Stimulated activated CD8-positive, alpha-beta memory T cell treated with anti-CD3 and anti-CD28 coated beads, Interleukin-4, amount 100 ng/mL, for 48 hours (primary cell): ENCODE results near the gene GPR152.

Source experiments
- DNase-seq: peaks from one replicate; pipeline ENCODE4 v3.0.0-alpha.2; 2020

Gene GPR152

DNA sequence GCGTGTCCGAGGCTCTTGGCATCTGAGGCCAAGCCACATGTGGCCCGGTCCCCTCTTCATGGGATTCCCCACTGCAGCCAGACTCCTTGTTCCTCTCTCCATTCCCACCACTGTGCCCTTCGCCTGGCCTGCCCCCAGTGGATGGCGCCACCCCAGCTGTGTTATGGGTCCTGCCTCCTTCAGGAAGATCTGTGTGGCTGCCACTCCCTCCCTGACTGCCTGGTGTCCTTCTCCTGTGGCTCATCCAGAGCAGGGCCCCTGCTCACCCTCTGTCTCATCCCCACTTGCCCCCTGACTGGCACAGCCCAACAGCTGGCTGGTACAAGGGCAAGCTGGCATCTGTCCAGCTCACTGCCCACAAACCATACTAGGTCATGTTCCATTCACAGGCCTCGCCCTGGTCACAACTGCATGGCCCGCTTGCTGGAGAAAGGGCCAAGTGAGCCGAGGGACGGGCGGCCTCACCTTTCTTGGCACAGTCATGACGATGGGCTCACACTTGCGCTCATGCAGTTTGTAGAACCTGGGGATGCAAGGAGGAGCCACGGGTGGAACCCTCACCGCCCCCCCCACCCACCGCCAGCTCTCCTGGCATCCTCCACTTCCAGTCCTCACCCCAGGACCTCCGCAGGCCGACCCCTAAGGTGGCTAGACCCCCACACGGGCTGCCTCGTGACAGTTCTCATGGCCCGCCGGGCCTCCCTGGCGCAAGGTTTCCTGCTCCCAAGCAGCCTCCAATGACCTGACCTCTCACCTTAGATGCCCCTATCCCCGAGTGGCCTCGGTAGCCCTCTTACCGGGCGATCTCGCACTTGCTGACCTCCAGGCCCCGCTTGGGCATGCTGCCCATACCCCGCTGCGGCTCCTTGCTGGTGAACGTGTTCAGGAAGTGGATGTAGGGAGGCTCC, 13.0 kb downstream of the GPR152 start:
- peak; percentile 67 for DNase-seq

DNA sequence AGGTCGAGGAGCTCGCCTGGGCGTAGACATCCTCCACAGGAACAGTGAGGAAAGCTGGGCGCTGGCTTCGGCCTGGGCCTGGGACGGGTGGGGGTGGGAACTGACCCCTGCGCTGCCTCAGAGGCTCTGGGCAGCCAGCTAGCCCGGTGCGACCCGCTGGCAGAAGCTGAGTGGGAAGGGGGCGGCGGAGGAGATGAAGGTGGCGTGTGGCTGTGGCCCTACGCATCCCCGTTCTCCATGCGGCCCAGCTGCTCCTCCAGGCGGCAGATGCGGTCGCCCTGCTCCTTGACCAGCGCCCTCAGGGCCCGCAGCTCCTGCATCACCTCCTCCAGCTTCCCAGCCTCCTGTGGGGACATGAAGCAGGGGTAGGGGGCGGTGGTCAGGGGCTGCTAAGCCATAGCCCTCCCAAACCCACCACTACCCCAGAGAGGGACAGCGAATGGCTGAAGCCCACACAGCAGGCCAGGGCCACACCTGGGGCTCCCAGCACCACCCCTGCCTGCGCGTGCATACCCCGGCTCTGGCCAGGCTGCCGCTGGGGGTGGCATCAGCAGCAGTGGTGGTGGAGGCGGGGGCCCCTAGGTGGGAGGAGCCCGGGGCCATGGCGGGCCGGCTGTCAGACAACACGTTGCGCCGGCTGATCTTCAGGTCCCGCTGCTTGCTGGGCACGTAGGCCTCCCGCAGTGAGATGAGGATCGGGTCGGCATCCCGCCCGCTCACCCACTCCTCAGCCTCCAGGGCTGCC, 14.2 kb downstream of the GPR152 start:
- DNase-seq: peak; percentile 88

DNA sequence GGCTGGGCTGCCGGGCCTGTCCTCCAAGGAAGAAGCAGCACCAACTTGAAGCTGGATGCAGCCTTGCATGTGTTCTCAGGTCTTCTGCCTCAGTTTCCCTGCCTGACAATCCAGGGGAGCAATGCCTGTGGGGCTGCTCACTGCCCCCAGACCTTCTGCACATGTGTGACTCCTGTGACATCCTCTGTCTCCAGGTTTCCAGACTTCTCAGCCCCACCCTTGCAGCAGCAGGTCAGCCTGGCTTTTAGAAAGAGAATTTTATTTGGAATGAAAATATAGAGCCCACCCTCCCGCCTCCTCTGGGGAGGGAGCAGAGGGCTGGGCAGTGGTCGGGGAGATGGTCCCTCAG, 14.7 kb downstream of the GPR152 start:
- no peak for DNase-seq

DNA sequence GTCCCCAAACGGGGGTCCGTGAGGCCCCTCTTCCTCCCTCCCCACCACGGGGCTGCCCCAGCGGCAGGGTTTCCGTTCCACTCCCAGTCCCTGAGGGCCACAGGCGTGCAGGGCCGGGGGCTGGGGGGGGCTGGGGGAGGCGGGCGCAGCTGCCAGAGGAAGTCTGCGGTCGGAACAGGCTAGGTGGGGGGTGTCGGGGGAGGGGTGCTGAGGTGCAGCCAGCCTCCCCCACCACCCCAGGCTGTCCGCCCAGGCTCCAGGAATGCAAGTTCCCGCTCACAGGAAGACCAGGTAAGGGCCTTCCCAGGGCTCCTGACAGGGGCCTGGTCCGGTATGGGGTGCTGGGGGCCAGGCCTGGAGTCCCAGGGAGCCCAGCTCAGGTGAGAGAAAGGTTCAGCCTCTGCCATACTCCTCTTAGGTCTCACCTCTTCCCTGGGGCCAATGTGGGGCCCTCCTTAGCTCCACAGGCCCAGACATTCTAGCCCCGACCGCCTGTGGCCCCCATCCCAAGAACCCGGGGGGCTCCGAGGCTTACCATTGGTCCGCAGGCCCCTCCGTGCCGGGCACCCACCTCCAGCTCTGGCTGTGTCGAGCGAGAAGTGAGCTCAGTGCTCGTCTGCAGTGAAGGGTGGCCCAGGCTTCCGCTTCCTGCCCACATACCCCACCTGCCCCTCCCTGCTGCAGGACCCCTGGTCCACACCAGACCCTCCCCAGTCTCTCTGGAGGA, 15.3 kb downstream of the GPR152 start, which contains the start of gene PTPRCAP:
Gene PTPRCAP, minus strand, starts transcription at position 601 of the 727 bp plus-strand sequence. Its CDS starts 63 bp downstream, at position 538.
- DNase-seq: peak; percentile 78

DNA sequence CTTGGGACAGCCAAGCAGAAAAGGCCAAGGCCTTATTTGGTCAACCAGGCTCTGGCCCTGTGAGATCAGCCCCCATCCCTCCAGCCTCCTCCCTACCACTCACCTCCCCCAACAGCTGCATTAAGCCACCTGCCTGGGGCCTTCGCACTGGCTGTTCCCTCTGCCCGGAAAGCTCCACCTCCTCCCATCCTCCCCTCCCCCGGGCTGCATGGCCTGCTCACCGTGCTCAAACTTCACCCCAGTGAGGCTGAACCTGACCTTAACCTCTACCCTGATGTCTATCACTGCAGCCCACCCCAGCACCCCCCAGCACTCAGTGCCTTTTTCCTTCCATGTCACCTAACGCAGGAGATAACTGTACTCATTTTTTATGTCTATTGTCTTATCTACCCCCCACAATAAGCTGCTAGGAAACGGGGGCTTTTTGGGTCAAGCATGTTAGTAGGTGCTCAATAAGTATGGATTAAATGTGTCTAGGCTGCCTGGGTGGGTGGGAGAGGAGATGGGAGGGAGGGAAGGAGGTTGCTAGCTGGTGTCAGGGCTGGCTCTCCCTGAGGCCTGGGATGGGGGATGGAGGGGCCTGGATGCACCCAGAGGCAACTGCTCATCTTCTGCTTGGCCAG, 16.0 kb downstream of the GPR152 start:
- DNase-seq: peak; percentile 87

DNA sequence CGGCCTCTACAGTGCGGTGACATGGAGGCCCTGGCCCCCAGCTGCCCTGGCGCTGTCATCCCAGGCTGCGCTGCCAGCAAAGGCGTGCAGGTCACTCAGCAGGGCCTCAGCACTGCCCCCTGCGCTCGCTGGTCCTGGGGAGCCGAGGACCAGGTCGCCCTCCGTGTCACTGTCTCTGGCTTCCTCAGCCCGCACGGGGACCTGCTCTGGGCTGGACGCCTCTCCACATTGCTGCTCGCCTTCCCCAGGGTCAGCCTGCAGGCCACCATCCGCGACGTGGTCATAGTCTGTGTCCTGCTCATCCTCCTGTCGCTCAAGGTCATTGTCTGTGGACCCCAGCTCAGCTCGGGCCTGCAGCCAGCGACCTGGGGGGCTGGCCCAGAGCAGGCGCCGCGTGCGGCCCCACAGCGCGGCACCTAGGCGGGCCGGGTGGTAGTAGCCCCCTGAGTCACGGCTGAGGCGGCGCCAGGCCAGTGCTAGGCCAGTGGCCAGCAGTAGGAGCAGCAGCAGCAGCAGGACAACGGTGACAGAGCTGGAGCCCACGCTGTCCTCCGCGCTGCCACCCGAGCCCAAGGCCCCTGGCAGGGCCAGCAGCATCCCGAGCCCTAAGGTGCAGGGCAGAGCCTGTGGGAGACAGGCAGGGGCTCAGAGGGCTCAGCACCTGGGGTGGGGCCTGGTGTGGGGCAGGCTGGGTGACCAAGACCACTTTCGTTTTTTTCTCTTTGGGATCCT, 16.6 kb downstream of the GPR152 start:
- no peak for DNase-seq

DNA sequence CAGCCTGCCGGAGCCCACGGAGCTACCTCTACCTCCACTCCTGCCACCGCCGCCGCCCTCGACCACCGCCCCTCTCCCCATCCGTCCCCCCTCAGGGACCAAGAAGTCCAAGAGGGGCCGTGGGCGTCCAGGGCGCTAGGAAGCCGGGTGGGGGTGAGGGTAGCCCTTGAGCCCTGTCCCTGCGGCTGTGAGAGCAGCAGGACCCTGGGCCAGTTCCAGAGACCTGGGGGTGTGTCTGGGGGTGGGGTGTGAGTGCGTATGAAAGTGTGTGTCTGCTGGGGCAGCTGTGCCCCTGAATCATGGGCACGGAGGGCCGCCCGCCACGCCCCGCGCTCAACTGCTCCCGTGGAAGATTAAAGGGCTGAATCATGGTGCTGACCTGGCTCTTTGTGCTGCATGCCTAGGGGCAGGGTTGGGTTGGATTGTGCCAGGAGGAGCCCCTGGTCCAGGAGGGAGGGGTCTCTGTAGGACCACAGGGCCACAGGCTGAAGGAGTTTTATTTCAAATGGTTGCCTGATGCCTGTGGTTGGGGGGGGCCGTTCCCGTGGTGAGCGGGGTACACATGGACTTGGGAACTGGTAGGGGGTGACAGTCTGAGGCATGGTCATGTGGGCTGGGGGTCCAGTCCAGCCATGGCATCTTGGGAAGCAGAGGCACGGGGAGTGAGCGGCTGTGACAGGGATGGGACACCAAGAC, 17.4 kb downstream of the GPR152 start:
- DNase-seq: peak; percentile 68

DNA sequence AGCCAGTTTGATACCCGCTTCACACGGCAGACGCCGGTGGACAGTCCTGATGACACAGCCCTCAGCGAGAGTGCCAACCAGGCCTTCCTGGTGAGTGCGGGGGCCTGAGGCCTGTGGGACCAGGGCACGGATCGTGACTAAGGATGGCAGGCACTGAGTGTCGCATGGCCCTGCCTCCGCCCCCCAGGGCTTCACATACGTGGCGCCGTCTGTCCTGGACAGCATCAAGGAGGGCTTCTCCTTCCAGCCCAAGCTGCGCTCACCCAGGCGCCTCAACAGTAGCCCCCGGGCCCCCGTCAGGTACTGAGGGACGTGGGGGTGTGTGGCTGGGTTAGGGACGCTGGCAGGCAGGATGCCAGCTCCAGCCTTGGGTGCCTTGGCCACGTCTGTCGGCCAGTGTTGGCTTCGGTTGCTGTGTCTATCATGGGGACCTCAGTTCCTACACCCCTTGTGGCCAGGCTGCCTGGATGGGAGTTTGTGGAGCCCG, 18.1 kb downstream of the GPR152 start:
- peak; percentile 66 for DNase-seq

DNA sequence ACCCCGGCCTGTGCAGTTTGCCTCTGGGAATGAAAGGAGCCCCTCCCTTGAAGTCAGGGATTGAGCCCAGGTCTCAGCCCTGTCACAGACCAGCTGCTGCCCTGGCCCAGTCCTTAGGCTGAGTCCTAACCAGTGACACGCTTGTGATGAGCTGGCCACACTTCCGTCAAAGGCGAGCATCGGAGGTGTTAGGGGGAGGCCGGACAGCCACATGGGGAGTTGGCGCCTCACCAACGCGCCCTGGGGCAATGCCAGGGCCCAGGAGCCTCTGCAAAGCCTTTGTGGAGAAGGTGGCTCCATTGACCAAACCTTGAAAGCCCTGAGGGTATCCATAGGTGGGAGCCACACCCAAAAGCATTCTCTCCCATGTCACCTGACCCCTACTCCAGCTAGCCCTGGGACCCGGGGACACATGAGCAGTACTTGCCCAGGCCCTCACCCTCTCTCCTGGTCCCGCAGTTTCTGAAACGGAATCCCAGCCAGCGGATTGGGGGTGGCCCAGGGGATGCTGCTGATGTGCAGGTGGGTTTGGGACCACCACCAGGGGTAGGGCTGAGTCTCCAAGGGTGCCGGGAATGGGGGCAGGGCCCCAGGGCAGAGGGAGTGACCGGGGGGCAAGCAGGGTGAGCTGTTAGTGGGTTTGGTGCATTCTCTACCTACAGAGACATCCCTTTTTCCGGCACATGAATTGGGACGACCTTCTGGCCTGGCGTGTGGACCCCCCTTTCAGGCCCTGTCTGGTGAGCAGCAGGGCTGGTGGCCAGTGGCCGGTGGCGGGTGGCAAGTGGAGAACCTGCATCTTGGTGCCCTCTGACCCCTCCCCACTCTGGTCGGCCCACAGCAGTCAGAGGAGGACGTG, 18.8 kb downstream of the GPR152 start:
- DNase-seq: peak; percentile 54

DNA sequence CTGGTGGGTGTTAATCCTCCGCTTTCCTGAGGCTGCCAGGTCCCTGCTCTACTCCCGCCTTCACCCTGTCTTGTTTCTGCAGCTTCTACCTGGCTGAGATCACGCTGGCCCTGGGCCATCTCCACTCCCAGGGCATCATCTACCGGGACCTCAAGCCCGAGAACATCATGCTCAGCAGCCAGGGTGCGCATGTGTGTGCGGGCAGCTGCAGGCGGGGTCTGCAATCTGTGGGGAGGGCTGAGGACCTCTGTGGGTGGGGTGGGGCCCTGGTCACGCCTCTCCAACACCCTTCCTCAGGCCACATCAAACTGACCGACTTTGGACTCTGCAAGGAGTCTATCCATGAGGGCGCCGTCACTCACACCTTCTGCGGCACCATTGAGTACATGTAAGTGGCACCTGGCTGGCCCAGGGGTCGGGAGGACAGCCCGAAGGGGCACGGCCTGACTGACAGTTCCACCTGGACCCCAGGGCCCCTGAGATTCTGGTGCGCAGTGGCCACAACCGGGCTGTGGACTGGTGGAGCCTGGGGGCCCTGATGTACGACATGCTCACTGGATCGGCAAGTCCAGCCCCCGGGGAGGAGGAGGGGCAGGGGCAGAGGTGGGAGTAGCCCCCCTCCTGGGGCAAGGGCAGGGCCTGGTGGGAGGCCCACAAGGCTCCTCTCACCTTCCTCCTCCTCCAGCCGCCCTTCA, 19.7 kb downstream of the GPR152 start:
- DNase-seq: no peak

DNA sequence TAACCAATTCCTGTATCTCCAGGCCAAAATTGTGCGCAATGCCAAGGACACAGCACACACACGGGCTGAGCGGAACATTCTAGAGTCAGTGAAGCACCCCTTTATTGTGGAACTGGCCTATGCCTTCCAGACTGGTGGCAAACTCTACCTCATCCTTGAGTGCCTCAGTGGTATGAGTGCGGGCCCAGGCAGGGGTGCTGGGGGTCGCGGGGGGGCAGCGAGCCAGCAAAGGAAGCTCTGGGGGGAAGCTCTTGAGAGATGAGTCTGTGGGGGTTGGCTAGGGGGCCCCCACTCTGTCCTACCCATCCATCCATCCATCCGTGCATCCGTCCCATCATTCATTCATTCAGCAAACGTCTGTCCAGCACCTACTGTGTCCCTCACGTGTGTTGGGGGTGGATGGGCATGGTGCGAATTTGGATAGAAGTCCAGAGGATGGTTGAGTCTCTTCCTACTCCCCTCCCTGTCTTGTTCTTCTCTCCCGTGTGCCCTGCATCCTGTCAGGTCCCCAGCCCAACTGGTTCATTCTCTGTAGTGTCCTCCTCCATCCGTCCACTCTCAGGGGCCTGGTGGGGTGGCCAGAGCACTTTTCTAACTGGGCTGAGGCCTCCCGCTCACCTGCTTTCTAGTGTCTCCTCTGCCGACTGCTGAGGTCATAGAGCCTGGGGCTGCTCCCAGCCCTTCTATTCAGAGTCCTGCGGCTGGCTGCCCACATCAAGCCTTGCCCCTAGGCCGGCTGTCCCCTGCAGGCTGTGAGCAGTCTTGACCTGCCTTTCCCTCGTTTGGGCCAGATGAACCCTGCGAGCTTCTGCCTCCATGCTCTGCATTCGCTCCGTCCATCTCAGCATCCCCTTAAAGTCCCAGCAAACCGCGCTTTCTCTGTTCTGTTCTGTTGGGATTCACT, 20.9 kb downstream of the GPR152 start:
- DNase-seq: no peak

DNA sequence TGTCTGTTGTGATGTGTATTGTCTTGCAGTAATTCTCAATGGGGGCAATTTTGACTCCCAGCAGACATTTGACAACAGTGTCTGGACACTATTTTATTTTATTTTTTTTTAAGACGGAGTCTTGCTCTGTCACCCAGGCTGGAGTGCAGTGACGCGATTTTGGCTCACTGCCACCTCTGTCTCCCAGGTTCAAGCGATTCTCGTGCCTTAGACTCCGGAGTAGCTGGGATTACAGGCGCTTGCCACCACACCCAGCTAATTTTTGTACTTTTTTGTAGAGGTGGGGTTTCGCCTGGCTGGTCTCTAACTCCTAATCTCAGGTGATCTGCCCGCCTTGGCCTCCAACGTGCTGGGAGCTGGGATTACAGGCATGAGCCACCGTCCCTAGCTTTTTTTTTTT, 22.8 kb downstream of the GPR152 start:
- DNase-seq: no peak

DNA sequence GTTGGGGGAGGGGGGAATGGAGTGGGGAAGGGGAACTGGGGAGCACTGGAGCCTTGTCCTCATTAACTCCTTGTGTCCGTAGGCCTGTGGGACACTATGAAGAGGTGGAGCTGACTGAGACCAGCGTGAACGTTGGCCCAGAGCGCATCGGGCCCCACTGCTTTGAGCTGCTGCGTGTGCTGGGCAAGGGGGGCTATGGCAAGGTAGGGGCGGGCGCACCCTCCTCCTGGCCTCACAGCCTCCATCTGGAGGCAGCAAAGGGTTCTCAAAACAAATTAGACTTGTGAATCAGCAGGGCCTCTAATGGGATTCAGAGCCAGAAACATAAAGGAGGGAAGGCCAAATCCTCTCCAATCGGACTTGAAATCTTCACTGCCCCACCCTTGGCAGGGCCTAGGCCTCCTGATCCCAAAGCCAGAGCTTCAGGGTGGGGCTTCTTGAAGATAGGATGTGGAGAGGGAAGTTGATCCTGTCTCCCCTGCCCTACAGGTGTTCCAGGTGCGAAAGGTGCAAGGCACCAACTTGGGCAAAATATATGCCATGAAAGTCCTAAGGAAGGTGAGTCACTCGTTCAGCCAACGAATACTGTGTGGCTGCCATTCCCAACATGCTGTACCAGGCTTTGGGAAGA, 23.4 kb downstream of the GPR152 start:
- DNase-seq: no peak

DNA sequence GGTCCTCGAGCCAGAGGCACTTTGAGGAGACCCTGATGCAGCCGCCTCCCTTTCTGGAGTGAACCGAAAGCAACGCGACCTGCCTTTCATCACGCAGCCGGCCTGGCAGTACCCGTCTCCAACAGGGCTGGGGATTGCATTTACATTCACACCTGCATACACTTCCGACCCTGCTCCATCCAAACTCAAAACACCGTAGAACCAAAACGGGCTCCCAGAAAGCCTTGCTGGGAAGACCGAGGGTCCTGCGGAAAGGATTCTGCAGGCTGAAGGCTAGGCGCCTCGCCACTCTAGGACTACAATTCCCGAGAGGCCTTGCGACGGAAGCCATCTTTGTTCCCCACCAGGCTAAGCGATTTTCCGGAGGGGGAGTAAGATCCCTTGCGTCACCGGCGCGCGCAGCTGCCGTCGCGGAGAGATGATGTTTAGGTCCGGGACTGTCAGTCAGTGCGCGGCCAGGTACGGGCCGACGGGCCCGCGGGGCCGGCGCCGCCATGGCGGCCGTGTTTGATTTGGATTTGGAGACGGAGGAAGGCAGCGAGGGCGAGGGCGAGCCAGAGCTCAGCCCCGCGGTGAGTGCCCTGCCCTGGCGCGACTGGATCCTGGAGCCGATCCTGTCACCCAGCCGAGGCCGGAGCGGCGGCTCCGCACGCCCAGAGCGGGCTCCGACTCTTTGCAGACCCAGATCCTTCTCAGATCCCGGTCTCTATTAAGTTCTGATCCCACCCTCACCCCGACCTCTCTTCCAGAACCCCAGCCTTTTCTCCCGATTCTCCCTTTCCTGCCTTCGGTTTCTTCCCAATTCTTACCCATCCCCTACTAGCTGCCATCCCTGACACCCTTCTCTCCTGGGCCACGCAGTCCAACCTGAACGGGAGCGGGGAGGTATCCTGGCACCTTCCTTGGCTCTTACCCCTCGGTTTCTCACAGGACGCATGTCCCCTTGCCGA, 24.2 kb downstream of the GPR152 start, which contains the start of gene RPS6KB2:
Gene RPS6KB2, plus strand, starts transcription at position 443 of the 950 bp plus-strand sequence. Its CDS starts 52 bp downstream, at position 495.
- peak; percentile 100 for DNase-seq

DNA sequence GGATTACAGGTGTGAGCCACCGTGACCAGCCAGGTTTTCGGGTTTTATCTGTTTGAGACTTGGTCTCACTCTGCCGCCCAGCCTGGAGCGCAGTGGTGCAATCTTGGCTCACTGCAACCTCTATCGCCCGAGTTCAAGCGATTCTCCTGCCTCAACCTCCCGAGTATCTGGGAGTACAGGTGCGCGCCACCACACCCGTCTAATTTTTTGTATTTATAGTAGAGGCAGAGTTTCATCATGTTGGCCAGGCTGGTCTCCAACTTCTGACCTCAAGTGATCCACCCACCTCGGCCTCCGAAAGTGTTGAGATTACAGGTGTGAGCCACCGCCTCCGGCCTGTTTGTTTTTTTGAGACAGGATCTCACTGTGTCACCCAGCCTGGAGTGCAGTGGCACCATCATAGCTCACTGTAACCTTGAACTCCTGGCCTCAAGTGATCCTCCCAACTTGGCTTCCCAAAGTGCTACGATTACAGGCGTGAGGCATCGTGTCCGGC, 25.1 kb downstream of the GPR152 start:
- DNase-seq: peak; percentile 51

DNA sequence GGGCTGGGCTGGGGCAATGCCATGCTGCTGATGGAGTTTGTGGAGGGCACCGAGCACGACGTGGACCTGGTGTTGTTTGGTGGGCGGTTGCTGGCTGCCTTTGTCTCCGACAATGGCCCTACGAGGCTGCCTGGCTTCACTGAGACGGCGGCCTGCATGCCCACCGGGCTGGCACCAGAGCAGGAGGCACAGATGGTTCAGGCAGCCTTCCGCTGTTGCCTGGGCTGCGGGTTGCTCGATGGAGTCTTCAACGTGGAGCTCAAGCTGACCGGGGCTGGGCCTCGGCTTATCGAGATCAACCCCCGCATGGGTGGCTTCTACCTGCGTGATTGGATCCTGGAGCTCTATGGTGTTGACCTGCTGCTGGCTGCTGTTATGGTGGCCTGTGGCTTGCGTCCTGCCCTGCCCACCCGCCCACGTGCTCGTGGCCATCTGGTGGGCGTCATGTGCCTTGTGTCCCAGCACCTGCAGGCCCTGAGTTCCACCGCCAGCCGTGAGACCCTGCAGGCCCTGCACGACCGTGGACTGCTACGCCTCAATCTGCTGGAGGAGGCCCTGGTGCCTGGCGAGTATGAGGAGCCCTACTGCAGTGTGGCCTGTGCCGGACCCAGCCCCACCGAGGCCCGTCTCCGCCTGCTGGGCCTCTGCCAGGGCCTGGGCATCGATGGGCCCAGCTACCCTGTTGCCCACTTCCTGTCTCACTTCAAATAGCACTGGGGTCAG, 28.5 kb downstream of the GPR152 start:
- DNase-seq: no peak
